DOHH2 (cell line): ENCODE measurements around the gene LATS1.
"Not testable (repeated sequence)": the region's sequence is repeated elsewhere in the genome, so short reads cannot be mapped to it uniquely, and the experiment has no call there.

ENCODE experiments used
- H3F3A ChIP-seq: fragments of 200-600 bp; sonication (generic), shearing (Covaris generic); 2 replicates; pipeline ENCODE4 v1.6.0; 2016; ENCODE audit warnings: antibody characterized with exemption, mild to moderate bottlenecking; ENCODE audit not compliant: control insufficient read depth, insufficient read depth
- H3K27ac ChIP-seq: fragments of 200-600 bp; sonication (generic); 2 replicates; pipeline ENCODE4 v1.5.1; 2014; ENCODE audit warnings: low read depth, mild to moderate bottlenecking, low read length, moderate library complexity
- H3K27me3 ChIP-seq: fragments of 200-600 bp; sonication (generic); 2 replicates; pipeline ENCODE4 v1.6.1; 2014; ENCODE audit warnings: mild to moderate bottlenecking, low read length, mixed read lengths; ENCODE audit not compliant: control insufficient read depth
- H3K36me3 ChIP-seq: fragments of 200-600 bp; sonication (generic); 2 replicates; pipeline ENCODE4 v1.6.1; 2014; ENCODE audit warnings: mild to moderate bottlenecking, low read length, moderate library complexity, mixed read lengths; ENCODE audit not compliant: control insufficient read depth
- H3K4me1 ChIP-seq: fragments of 200-600 bp; sonication (generic); 2 replicates; pipeline ENCODE4 v1.6.1; 2014; ENCODE audit warnings: mild to moderate bottlenecking, low read length, mixed read lengths; ENCODE audit not compliant: control insufficient read depth
- H3K4me2 ChIP-seq: fragments of 200-600 bp; sonication (generic); 2 replicates; pipeline ENCODE4 v1.6.0; 2014; ENCODE audit warnings: mild to moderate bottlenecking, low read length, moderate library complexity
- H3K4me3 ChIP-seq: fragments of 200-600 bp; sonication (generic); 2 replicates; pipeline ENCODE4 v1.5.1; 2014; ENCODE audit warnings: mild to moderate bottlenecking, low read length, mixed read lengths
- H3K79me2 ChIP-seq: fragments of 200-600 bp; sonication (generic); 2 replicates; pipeline ENCODE4 v1.6.1; 2014; ENCODE audit warnings: mild to moderate bottlenecking, low read length, mixed read lengths; ENCODE audit not compliant: control insufficient read depth
- H3K9me2 ChIP-seq: fragments of 200-600 bp; sonication (generic); replicated peaks from 2 replicates; pipeline ENCODE4 v1.6.1; 2014; ENCODE audit warnings: mild to moderate bottlenecking, low read length, mixed read lengths; ENCODE audit not compliant: control insufficient read depth
- H3K9me3 ChIP-seq: fragments of 200-600 bp; sonication (generic); 2 replicates; pipeline ENCODE4 v1.6.1; 2014; ENCODE audit warnings: antibody characterized with exemption, low read length, mixed read lengths; ENCODE audit not compliant: control insufficient read depth, insufficient read depth
- H4K20me1 ChIP-seq: fragments of 200-600 bp; sonication (generic); 2 replicates; pipeline ENCODE4 v1.6.0; 2014; ENCODE audit warnings: low read depth, mild to moderate bottlenecking, antibody characterized with exemption, low read length, moderate library complexity; ENCODE audit not compliant: control insufficient read depth, insufficient read depth
- EZH2phosphoT487 ChIP-seq: fragments of 200-600 bp; sonication (generic); IDR thresholded peaks from 2 replicates; pipeline ENCODE4 v1.6.1; 2017; ENCODE audit warnings: borderline replicate concordance, mild to moderate bottlenecking, antibody characterized with exemption, low read length, moderate library complexity, mixed read lengths
- TF ChIP-seq, protein P1 (sequence below): fragments of 200-600 bp; sonication (generic); IDR thresholded peaks from one replicate; pipeline ENCODE4 v1.5.1; 2014; ENCODE audit warnings: antibody characterized with exemption, mild to moderate bottlenecking, low read depth, low read length; ENCODE audit not compliant: poor library complexity, severe bottlenecking

Gene LATS1

DNA sequence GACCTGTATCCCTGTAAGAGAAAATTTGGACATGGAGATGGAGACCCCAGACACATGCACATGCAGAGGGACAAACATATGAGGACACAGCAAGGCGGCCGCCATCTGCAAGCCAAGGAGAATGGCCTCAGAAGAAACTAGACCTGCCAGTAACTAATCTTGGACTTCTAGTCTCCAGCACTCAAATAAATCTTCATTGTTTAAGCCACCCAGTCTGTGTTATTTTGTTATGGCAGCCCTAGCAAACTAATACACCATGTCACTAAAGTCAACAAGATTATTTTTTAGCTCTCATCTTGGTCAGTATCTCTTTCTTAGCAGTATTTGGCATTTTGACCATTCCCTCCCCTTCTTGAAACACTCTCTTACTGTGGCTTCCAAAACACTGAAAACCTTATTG, 26.7 kb downstream of the LATS1 start:
- Histone ChIP-seq H3K27ac (no peak overlapping the region), H3K79me2 (peaks cover 69% of the 10 kb centered on the region), H3K36me3 (peaks cover 44% of the 10 kb centered on the region), H3K9me2 (no peaks in the 10 kb centered on the region), H3K4me3 (no peak overlapping the region), H4K20me1 (peaks cover 3% of the 10 kb centered on the region), H3K4me2 (no peak overlapping the region), H3K4me1 (no peaks in the 10 kb centered on the region), H3K27me3 (no peaks in the 10 kb centered on the region), H3K9me3 (no peaks in the 10 kb centered on the region), H3F3A (no peaks in the 10 kb centered on the region)
- TF ChIP-seq EZH2phosphoT487 = no peak
- TF ChIP-seq, protein P1, sequence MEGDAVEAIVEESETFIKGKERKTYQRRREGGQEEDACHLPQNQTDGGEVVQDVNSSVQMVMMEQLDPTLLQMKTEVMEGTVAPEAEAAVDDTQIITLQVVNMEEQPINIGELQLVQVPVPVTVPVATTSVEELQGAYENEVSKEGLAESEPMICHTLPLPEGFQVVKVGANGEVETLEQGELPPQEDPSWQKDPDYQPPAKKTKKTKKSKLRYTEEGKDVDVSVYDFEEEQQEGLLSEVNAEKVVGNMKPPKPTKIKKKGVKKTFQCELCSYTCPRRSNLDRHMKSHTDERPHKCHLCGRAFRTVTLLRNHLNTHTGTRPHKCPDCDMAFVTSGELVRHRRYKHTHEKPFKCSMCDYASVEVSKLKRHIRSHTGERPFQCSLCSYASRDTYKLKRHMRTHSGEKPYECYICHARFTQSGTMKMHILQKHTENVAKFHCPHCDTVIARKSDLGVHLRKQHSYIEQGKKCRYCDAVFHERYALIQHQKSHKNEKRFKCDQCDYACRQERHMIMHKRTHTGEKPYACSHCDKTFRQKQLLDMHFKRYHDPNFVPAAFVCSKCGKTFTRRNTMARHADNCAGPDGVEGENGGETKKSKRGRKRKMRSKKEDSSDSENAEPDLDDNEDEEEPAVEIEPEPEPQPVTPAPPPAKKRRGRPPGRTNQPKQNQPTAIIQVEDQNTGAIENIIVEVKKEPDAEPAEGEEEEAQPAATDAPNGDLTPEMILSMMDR = no peak

DNA sequence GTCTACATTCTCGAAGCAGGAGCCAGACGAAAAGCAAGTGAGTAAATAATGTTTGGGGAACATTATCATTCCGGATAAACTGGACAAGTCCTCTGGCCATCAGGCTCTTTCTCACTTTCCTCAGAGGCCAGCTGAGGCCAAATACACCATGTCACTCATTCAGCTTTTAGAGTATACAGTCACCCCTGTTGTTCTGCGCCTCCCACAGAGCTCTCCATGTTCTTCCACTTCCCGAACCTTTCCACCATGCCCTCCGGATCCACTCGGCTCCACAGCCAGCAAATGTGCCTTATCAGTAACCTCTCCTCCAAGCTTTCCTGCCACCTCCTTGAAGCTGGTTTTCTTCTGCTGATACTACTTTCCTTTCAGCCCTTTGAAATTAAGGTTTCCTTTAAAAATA, 31.7 kb downstream of the LATS1 start:
- TF ChIP-seq EZH2phosphoT487 = no peak
- TF ChIP-seq, protein P1 = no peak
- peaks cover 36% of the 10 kb centered on the region for H3K36me3 ChIP-seq
- no peaks in the 10 kb centered on the region for H3K27me3 ChIP-seq

DNA sequence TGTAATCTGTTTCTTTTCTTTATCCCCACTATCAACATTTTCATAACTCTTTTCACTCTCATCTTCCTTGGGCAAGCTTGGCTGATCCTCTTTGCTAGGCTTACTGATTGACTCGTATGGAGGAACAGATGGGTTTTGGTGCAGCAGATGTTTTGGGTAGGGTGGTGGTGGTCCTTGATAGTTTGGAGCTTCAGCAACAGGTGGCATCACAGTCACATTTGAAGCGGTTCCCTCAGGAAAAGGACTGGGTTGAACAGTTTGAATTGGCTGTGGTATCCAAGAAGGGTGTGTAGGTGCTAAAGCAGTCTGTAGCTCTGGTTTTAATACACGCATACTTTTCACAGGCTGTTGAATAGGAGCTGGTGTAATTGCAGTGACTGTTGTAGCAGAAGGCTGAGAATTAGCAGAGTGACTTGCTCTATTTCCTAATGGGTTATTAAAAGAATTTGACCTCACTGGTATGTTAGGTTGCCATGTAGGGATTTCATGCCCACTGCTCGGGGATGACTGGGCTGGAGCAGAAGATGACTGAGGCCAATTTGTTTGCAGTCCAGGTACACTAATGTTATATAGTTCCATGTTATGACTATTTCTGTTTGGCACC, 34.5 kb downstream of the LATS1 start:
- H3K36me3 ChIP-seq = peaks cover 42% of the 10 kb centered on the region
- no peak overlapping the region for H3K4me2 ChIP-seq
- H3K9me2 ChIP-seq = no peaks in the 10 kb centered on the region
- TF ChIP-seq, protein P1 = no peak
- TF ChIP-seq EZH2phosphoT487 = no peak
- peaks cover 8% of the 10 kb centered on the region; the same call in 1 of the 2 replicates for H3K4me1 ChIP-seq
- H3K9me3 ChIP-seq = no peaks in the 10 kb centered on the region
- H3K79me2 ChIP-seq = peaks cover 45% of the 10 kb centered on the region
- H3K27ac ChIP-seq = no peak overlapping the region
- peaks cover 8% of the 10 kb centered on the region for H4K20me1 ChIP-seq
- H3K4me3 ChIP-seq = no peak overlapping the region
- H3F3A ChIP-seq = no peaks in the 10 kb centered on the region; the same call in 1 of the 2 replicates
- no peaks in the 10 kb centered on the region for H3K27me3 ChIP-seq

More for the DNA sequence above, 31.7 kb downstream of the LATS1 start:
- Histone ChIP-seq H3K4me3 (no peak overlapping the region), H3F3A (no peaks in the 10 kb centered on the region; the same call in 1 of the 2 replicates), H4K20me1 (peaks cover 8% of the 10 kb centered on the region), H3K79me2 (peaks cover 52% of the 10 kb centered on the region), H3K27ac (no peak overlapping the region), H3K9me3 (no peaks in the 10 kb centered on the region), H3K4me2 (no peak overlapping the region), H3K4me1 (0 out of 2 replicates have a peak, but pooled peaks cover 5% of the 10 kb centered on the region), H3K9me2 (no peaks in the 10 kb centered on the region)

DNA sequence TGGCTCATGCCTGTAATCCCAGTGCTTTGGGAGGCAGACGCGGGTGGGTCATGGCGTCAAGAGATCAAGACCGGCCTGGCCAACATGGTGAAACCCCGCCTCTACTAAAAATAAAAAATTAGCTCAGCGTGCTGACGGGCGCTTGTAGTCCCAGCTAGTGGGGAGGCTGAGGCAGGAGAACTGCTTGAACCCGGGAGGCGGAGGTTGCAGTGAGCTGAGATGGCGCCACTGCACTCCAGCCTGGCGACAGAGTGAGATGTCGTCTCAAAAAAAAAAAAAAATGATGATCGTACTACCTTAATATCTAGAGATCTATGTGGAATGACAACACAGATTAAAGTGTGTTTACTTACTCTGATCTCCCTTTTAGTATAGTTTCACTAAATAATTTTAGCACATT, 36.1 kb downstream of the LATS1 start:
- H3K4me3 ChIP-seq, H3K4me2 ChIP-seq, H3K9me3 ChIP-seq, H3K27me3 ChIP-seq, H3K4me1 ChIP-seq, H3K9me2 ChIP-seq, H4K20me1 ChIP-seq, H3F3A ChIP-seq, H3K27ac ChIP-seq: not testable (repeated sequence)
- Histone ChIP-seq H3K79me2 (peaks cover 45% of the 10 kb centered on the region), H3K36me3 (peaks cover 51% of the 10 kb centered on the region)
